Breast epithelium (tissue), 4 donors: ENCODE results near the gene P2RY2. TPM values are rescaled to one million over a fixed set of nuclear protein-coding genes. Genes with fewer than 3 reads are reported as not detected.

ENCODE experiments used
- DNase-seq, 2 donors: peaks; one replicate each; pipeline ENCODE4 v3.0.0-alpha.2; 2019; ENCODE audit warnings: low spot score in 2 of 2
- H3K27ac ChIP-seq, 2 donors: fragments of 200-600 bp; sonication (generic) in 1 of 2; one replicate each; pipeline ENCODE4 v1.5.1; 2016 to 2019; ENCODE audit warnings: mild to moderate bottlenecking in 1 of 2
- H3K27me3 ChIP-seq, 2 donors: fragments of 200-600 bp; sonication (generic) in 1 of 2; one replicate each; pipeline versions ENCODE4 v1.5.1 to v1.6.0; 2017 to 2019; ENCODE audit warnings: control low read depth in 1 of 2, mild to moderate bottlenecking in 1 of 2
- H3K36me3 ChIP-seq: fragments of 200-600 bp; one replicate; pipeline ENCODE4 v1.5.1; 2019
- H3K4me1 ChIP-seq, 2 donors: fragments of 200-600 bp; sonication (generic); one replicate each; pipeline ENCODE4 v1.5.1; 2016 to 2019; ENCODE audit warnings: control low read depth in 1 of 2
- H3K4me3 ChIP-seq, 3 donors: fragments of 200-600 bp; sonication (generic); 1 replicate in 2 of 3; 2 replicates in 1 of 3; pipeline ENCODE4 v1.5.1; 2016 to 2019; ENCODE audit warnings: mild to moderate bottlenecking in 3 of 3, moderate library complexity in 2 of 3
- H3K9me3 ChIP-seq, 2 donors: fragments of 200-600 bp; sonication (generic) in 1 of 2; one replicate each; pipeline ENCODE4 v1.5.1; 2016 to 2019; ENCODE audit warnings: control low read depth in 1 of 2
- CTCF ChIP-seq, 3 donors: fragments of 450-650 bp; IDR thresholded peaks; one replicate each; pipeline ENCODE4 v1.5.1; 2016 to 2017; ENCODE audit warnings: antibody characterized with exemption in 3 of 3, mild to moderate bottlenecking in 3 of 3, moderate library complexity in 3 of 3
- POLR2A ChIP-seq: fragments of 450-650 bp; IDR thresholded peaks from one replicate; pipeline ENCODE4 v1.6.1; 2016; ENCODE audit warnings: antibody characterized with exemption, mild to moderate bottlenecking, moderate library complexity
- POLR2AphosphoS5 ChIP-seq, 3 donors: sonication (generic); formaldehyde crosslinking; IDR thresholded peaks; one replicate each; pipeline ENCODE4 v1.6.1; 2017; ENCODE audit warnings: antibody characterized with exemption in 3 of 3
- intact Hi-C: fragments of 100-400 bp; cut with DNase I; formaldehyde crosslinking; loops from one replicate; pipeline ENCODE4 v1.15.1; 2023; ENCODE audit warnings: low total_unique reads
- total RNA-seq, 3 donors: library from RNA; depleted of rRNA; stranded (reverse); fragments of >200 nt; gene quantifications; one replicate each; pipeline ENCODE4 v1.1.0, GENCODE V29; 2016

P2RY2 gene
- total RNA-seq, 3 donors from 2014 or later, result 0.32 to 7.6 (median 5.2) TPM

- intact Hi-C loops, result no loop called here
- Histone ChIP-seq H3K27ac (no peak overlapping the region), H3K9me3 (no peaks in the 10 kb centered on the region), H3K4me1 (no peaks in the 10 kb centered on the region), H3K36me3 (no peaks in the 10 kb centered on the region), H3K4me3 (no peak overlapping the region), H3K27me3 (no peaks in the 10 kb centered on the region)
- DNase-seq, result no peak
- TF ChIP-seq POLR2A, result no peak
- TF ChIP-seq CTCF (IDR thresholded peaks at IDR 0.05), result no peak
- no peak for TF ChIP-seq POLR2AphosphoS5 (IDR thresholded peaks at IDR 0.05)
These were observed 26.6 kb downstream of the P2RY2 start for GRCh38 chr11:73244589-73245240.

GRCh38 chr11:73245461-73245860 is 27.4 kb downstream of the P2RY2 start:
- TF ChIP-seq POLR2A (no peak), POLR2AphosphoS5 (IDR thresholded peaks at IDR 0.05) (no peak), CTCF (IDR thresholded peaks at IDR 0.05) (no peak)
- H3K4me1 ChIP-seq, result no peaks in the 10 kb centered on the region
- H3K9me3 ChIP-seq, result no peaks in the 10 kb centered on the region
- H3K4me3 ChIP-seq, result no peak overlapping the region
- no peak overlapping the region for H3K27ac ChIP-seq
- no peaks in the 10 kb centered on the region for H3K27me3 ChIP-seq
- no peak for DNase-seq
- intact Hi-C loops, result no loop called here
- no peaks in the 10 kb centered on the region for H3K36me3 ChIP-seq

- TF ChIP-seq POLR2A (no peak), POLR2AphosphoS5 (IDR thresholded peaks at IDR 0.05) (no peak), CTCF (IDR thresholded peaks at IDR 0.05) (no peak)
- intact Hi-C loops, result no loop called here
- Histone ChIP-seq H3K4me3 (no peak overlapping the region), H3K36me3 (no peaks in the 10 kb centered on the region), H3K9me3 (no peaks in the 10 kb centered on the region), H3K4me1 (no peaks in the 10 kb centered on the region), H3K27ac (no peak overlapping the region), H3K27me3 (no peaks in the 10 kb centered on the region)
- DNase-seq, result no peak
These were observed 28.2 kb downstream of the P2RY2 start for GRCh38 chr11:73246303-73246702.

- Histone ChIP-seq H3K27me3 (no peaks in the 10 kb centered on the region), H3K36me3 (no peaks in the 10 kb centered on the region), H3K9me3 (no peaks in the 10 kb centered on the region), H3K27ac (no peak overlapping the region), H3K4me1 (no peaks in the 10 kb centered on the region), H3K4me3 (no peak overlapping the region)
- no peak for DNase-seq
- no peak for TF ChIP-seq POLR2A
- no peak for TF ChIP-seq CTCF (IDR thresholded peaks at IDR 0.05)
- TF ChIP-seq POLR2AphosphoS5 (IDR thresholded peaks at IDR 0.05), result no peak
- intact Hi-C loops, result no loop called here
These were observed 30.6 kb downstream of the P2RY2 start for GRCh38 chr11:73248526-73249185.

- H3K36me3 ChIP-seq, result no peaks in the 10 kb centered on the region
- intact Hi-C loops, result no loop called here
- no peak overlapping the region for H3K27ac ChIP-seq
- DNase-seq, result no peak
- no peaks in the 10 kb centered on the region for H3K9me3 ChIP-seq
- H3K4me1 ChIP-seq, result no peaks in the 10 kb centered on the region
- no peaks in the 10 kb centered on the region for H3K27me3 ChIP-seq
- no peak overlapping the region for H3K4me3 ChIP-seq
- TF ChIP-seq POLR2A (no peak), POLR2AphosphoS5 (IDR thresholded peaks at IDR 0.05) (no peak), CTCF (IDR thresholded peaks at IDR 0.05) (no peak)
These were observed 31.2 kb downstream of the P2RY2 start for GRCh38 chr11:73249304-73249703.
